ENCODE measurements around the gene GLIS1. TPM values are rescaled to one million over a fixed set of nuclear protein-coding genes. Genes with fewer than 3 reads are reported as not detected.

GLIS1 gene
- total RNA-seq, 1 experiment from 2014 or later: 0.24 TPM

- POLR2A ChIA-PET: no interaction called here
- no peaks in the 10 kb centered on the region; the same call in 1 of the 2 replicates for H3K27me3 Mint-ChIP-seq (ENCODE audit: low read depth)
Observed at GRCh38 chr1:53654216-53655210, 84.5 kb downstream of the GLIS1 start.

GRCh38 chr1:53653631-53654030, 85.3 kb downstream of the GLIS1 start:
- no peak overlapping the region for H3K27ac Mint-ChIP-seq
- H3K4me1 Mint-ChIP-seq: peaks cover 17% of the 10 kb centered on the region
- H3K9me3 Mint-ChIP-seq: no peaks in the 10 kb centered on the region
- H3K36me3 Mint-ChIP-seq: no peaks in the 10 kb centered on the region
- ChIA-PET POLR2A (no interaction called here), CTCF (interaction anchor here (1.3 to 2.1 kb wide), 3 partner anchors 11 to 168 kb away, joined by 3 to 7 read pairs (median 3); no protein-coding TSS in a partner anchor)
- DNase-seq (ENCODE audit: low spot score) (no peak), ATAC-seq (peak; percentile 63)
- H3K4me3 Mint-ChIP-seq: no peak overlapping the region
- TF ChIP-seq NR1H2 (CRISPR knock-in tag; IDR thresholded peaks at IDR 0.05) (no peak), FOXP1 (CRISPR knock-in tag; IDR thresholded peaks at IDR 0.05; ENCODE audit: borderline replicate concordance) (no peak), PRRX2 (CRISPR knock-in tag; IDR thresholded peaks at IDR 0.05) (no peak), ZNF423 (CRISPR knock-in tag; IDR thresholded peaks at IDR 0.05) (no peak), E2F1 (CRISPR knock-in tag; IDR thresholded peaks at IDR 0.05) (no peak), TCF7 (CRISPR knock-in tag; IDR thresholded peaks at IDR 0.05; ENCODE audit: low read depth) (no peak), CDX4 (CRISPR knock-in tag; IDR thresholded peaks at IDR 0.05; ENCODE audit: borderline replicate concordance) (no peak)
- no peaks in the 10 kb centered on the region; the same call in 1 of the 2 replicates for H3K27me3 Mint-ChIP-seq (ENCODE audit: low read depth)

More at GRCh38 chr1:53654216-53655210, 84.5 kb downstream of the GLIS1 start:
- peak overlapping the region; percentile 22; the same call in 1 of the 2 replicates for H3K27ac Mint-ChIP-seq
- CTCF ChIA-PET: interaction anchor here (1.3 kb wide), 1 partner anchor 12 kb away, joined by 3 read pairs; no protein-coding TSS in a partner anchor
- ATAC-seq (no peak), DNase-seq (ENCODE audit: low spot score) (no peak)
- H3K36me3 Mint-ChIP-seq: no peaks in the 10 kb centered on the region
- no peak overlapping the region for H3K4me3 Mint-ChIP-seq
- TF ChIP-seq E2F5 (CRISPR knock-in tag; IDR thresholded peaks at IDR 0.05) (no peak), ELF4 (CRISPR knock-in tag; IDR thresholded peaks at IDR 0.05; ENCODE audit: low read depth) (no peak), JAZF1 (CRISPR knock-in tag; IDR thresholded peaks at IDR 0.05) (no peak), STAT6 (CRISPR knock-in tag; conservative IDR thresholded peaks at IDR 0.05; ENCODE audit: low read depth) (no peak), NFE2L1 (CRISPR knock-in tag; IDR thresholded peaks at IDR 0.05) (0 out of 2 replicates have a peak, but pooled peaks have one; percentile 46)
- H3K9me3 Mint-ChIP-seq: no peaks in the 10 kb centered on the region
- H3K4me1 Mint-ChIP-seq: peaks cover 17% of the 10 kb centered on the region

- no peaks in the 10 kb centered on the region for H3K36me3 Mint-ChIP-seq
- ChIA-PET CTCF (interaction anchor here (1.3 to 2.1 kb wide), 3 partner anchors 10 to 167 kb away, joined by 3 to 7 read pairs (median 3); no protein-coding TSS in a partner anchor), POLR2A (no interaction called here)
- H3K4me3 Mint-ChIP-seq: no peak overlapping the region
- DNase-seq (ENCODE audit: low spot score) (no peak), ATAC-seq (no peak)
- no peaks in the 10 kb centered on the region; the same call in 1 of the 2 replicates for H3K27me3 Mint-ChIP-seq (ENCODE audit: low read depth)
- no peaks in the 10 kb centered on the region for H3K9me3 Mint-ChIP-seq
- peaks cover 17% of the 10 kb centered on the region for H3K4me1 Mint-ChIP-seq
- no peak for TF ChIP-seq NFE2L1 (CRISPR knock-in tag; IDR thresholded peaks at IDR 0.05)
- TF ChIP-seq PRDM15 (CRISPR knock-in tag; IDR thresholded peaks at IDR 0.05): no peak
- no peak overlapping the region for H3K27ac Mint-ChIP-seq
Observed at GRCh38 chr1:53653200-53653575, 85.8 kb downstream of the GLIS1 start.
